ENCODE results near the gene RHBDD1. TPM values are rescaled to one million over a fixed set of nuclear protein-coding genes. Genes with fewer than 3 reads are reported as not detected.
"Not testable (repeated sequence)": the region's sequence is repeated elsewhere in the genome, so short reads cannot be mapped to it uniquely, and the experiment has no call there.

RHBDD1 gene
- polyA plus RNA-seq, 1 donor, result 30.4 TPM

DNA sequence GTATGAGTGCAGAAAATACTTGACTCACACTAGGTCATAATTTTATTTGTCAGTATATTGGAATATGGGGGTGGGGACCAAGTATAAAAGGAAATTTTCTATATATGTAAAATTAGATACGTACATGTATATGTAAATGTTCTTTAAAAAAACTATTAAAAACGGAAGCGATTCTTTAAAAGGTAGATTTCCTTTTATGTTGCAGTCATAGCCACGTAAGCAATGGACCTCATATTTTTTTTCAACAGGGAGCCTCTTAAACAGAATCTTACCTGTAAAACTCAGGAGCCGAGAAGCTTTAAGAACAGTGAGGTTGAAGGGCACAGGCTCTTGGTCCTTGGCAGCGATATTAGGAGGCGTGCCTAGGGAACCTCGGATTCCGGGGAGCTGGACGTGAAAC, 3.3 kb downstream of the RHBDD1 start:
- no peak for DNase-seq

DNA sequence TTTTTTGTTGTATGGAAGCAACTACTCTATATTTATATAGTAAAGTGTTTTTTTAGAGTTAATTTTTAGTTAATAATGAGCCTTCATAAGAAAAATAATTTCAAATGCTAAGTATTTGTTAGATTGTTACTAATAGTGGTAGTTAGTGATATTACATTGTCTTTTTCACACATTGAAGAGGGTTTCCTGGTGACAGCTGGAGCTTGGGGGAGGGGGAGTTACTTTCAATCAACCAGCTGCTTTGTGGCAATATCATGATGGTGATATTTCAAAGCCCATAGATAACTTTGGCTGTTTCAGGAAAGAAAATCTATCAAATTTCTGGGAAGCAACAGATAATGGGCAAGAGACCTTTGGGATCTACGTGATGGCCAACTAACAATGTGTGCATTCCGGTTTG, 4.1 kb downstream of the RHBDD1 start:
- DNase-seq, result no peak

DNA sequence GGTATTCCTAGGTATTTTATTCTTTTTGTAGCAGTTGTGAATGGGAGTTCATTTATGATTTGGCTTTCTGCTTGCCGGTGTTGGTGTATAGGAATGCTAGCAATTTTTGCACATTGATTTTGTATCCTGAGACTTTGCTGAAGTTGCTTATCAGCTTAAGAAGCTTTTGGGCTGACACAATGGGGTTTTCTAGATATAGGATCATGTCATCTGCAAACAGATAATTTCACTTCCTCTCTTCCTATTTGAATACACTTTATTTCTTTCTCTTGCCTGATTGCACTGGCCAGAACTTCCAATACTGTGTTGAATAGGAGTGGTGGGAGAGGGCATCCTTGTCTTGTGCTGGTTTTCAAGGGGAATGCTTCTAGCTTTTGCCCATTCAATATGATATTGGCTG, 7.1 kb downstream of the RHBDD1 start:
- not testable (repeated sequence) for DNase-seq

DNA sequence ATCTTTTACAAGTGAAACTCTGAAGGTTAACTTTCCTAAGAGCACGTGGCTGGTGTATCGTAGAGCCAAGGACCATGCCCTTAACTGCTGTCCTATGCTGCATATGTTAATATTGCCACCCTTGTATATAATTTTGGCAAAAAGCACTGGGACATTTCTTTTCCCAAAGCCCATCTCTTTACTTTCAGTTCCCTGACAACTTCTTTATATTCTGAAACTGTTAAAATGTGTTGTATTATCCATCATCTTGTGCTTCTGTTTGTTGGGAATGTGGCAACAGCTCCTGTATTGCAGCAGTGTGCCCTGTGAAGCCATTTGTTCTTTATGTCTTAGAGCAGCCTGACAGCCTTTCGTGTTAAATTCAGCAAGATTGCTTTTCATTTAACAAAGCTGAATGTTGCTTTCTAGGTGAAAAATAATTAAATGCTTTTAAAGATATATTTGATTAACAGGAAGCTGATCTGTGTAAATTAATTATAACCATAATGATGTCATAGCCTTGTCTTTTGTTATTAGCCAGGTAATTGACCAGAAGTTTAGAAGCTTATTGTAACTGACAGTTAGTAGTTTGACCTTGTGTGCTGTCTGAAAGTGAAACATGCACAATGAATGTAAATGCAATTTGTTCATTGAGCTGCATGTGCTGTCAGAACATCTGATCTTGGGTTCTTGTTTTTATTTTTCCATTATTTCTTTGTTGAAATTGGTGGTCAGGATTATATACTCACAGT, 9.7 kb downstream of the RHBDD1 start:
- DNase-seq, result no peak

DNA sequence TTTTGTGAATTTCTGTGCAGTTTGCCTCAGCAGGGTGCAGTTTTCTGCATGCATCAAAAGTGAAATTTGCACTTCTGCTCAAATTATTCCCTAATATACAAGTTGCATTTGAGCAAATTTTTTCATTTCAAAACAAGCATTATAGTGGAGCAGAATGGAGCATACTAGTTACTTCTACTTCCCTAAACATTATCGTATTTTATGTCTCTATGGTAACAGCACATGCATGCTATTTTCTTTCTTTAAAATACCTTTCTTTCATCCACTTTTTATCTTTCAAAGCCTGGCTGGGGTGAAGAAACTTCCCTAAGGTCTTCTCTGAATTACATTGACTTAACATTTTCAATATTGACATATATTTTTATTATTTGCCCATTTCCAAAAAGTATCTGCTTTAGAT, 11.2 kb downstream of the RHBDD1 start:
- no peak for DNase-seq

DNA sequence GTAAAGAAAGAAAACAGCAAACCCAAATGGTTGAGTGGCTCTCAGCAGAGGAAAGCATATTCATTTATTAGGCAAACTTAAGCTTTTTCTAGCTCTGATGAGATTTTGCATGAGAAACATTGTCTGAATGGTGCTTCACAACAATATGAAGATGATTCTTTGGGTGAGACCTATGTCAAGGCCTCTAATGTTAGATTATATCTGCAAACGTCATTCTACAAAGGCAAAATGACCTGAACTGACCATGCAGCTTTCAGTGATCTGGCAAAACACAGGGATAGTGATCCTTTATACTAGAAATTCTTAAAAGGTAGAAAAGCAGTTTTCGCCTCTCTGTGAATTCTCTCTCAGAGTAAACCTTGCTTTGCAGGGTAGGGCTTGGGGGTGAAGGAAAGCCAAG, 11.7 kb downstream of the RHBDD1 start:
- DNase-seq, result no peak

DNA sequence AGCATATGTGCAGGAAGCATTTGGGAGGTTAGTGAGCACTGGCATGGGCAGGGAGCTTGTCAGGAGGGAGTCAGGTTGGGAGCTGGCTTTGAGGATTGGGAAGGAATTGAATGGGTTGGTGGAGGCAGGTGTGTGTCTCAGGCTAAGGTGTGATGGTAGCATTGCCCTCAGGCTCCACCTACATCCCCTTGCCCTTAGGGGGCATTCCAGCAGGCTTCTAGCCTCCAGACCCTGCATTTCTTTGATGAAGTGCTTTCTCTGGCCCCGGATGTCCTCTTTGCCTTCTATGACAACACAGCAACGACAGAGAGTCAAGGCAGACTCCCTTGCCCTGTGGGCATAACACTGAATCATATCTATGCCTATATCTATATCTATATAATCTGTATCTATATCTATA, 13.5 kb downstream of the RHBDD1 start:
- no peak for DNase-seq

DNA sequence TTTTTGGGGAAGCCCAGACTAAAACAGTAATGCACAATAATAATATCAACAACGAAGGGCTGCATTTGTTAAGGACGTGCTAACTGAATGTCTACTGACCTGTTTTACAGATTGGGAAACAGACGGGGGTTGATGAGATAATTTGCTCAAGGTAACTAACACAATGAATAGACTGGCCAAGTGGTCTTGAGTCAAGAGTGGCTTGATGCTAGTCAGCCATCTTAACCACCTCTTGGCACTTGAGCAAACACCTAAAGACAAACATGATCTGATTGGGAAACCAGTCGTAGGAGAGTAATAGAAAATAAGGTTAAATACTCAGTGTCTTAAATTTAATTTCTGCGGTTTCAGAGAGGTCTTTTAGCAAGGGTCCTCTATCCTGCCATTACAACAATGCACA, 14.2 kb downstream of the RHBDD1 start:
- no peak for DNase-seq

DNA sequence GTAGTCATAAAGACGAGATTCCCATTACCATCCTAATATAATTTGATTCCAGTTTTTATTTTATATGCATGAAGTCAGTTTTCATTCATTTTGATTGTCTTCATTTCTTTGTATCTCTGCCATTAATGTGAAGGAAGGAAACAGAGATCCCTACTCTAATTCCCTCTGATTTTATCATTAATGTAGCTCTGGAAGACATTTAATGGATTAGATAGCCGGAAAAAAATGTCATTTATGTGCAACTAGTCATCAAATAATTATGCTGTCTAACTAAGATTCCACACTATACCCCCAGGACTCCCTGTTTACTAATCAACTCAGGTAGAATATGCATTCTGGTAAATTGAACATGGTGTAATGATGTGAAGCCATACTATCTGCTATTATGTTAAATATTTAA, 19.9 kb downstream of the RHBDD1 start:
- DNase-seq, result no peak

DNA sequence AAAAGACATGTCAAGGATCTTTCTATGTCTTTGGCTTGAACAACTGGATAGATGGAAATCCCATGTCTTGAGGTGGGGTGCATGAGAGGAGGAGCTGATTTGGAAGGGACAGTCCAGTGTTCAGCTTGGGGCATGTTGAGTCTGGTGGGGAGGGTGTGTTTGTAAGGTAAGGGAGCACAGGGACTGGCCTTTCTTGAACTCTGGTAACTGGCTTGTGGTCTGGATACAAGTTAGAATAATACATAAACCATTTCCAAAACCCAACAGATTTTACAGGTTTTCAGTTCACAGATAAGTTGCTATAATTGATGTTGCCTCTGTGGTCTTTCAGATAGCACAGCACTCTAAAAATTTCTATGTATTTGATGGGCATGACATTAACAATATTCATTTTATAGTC, 24.2 kb downstream of the RHBDD1 start:
- no peak for DNase-seq

DNA sequence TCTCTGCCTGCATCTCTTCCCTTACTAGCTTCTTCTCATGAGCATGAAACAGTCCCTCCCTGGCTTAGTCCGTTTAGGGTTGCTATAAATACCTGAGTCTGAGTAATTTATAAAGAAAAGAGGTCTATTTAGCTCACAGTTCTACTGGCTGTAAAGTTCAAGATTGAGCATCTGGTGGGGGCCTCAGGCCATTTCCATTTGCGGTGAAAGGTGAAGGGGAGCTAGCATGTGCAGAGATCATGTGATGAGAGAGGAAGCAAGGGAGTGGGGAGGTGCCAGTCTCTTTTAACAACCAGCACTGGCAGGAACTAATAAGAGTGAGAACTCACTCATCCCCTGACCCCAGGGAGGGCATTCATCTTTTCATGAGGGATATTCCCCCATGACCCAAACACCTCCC, 26.8 kb downstream of the RHBDD1 start:
- no peak for DNase-seq

DNA sequence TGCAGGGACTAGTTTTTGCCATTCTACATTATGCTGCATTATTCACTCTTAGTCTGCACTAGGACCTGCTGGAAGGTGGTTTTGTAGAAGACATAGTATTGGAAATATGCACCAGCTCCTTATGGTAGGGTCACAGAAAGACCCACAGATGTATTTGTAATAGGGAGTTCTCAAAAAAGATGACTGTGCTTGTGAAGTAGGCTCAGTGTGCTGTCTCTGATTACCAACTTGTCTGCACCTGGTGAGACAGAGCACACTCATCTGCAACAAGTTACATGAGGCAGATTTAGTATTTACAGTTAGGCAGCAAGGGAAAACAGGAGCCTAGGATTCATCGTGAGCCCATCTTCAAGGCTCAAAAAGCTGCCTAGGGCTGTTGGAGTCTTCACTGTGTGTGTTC, 29.4 kb downstream of the RHBDD1 start:
- DNase-seq, result no peak

DNA sequence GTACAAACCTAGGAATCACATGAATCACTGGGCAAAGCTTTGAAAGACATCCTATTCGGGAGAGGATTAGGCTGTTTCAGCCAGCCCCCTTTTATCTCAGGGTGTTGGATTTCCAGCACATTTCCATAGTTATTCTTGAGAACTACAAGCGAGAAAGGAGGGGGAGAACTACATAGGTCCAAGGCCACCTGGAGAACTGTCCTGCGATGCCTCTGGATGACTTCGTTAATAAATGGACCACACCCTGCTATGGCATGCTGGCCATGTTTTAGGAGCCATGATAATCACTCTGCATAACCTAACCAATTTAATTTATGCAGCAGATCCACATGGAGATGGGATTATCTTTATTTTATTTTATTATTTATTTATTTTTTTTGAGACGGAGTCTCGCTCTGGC, 29.9 kb downstream of the RHBDD1 start:
- no peak for DNase-seq

DNA sequence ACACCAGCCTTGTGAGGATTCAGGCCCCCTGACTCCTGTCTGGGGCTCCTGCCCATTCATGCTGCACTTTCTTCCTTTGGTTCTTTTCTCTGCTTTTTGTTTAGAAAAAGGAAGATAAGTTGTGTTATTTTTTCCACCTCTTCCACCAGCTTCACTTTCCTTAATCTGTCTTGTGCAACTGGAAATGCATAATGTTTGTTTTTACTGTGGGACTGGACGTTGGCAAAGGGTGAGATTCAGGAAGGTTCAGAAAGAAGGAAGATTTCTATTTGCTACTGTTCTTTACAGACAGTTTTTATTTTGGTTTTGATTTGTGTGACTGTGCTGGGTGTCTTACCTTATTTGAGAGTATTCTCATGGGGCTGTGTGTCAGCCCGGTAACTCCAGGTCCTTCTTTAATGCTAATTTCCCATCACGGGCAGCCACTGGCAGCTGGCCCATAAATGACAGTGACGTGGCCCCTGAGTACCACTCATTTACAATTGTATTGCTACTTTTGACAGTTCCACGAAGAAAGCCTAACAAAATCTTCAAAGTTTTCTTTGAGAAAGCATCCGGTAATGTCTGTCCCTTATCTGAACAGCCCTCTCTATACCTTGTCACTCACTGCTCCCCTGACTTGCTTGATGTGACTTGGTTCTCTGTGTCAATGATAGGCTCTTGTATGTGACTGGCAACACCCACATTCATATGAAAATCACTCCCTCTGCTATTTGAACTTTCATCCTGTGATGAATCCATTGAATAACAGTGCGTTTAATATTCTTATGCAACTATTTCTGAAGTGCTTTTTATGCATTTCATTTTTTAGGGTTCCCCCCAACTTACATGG, 32.7 kb downstream of the RHBDD1 start:
- DNase-seq, result no peak

DNA sequence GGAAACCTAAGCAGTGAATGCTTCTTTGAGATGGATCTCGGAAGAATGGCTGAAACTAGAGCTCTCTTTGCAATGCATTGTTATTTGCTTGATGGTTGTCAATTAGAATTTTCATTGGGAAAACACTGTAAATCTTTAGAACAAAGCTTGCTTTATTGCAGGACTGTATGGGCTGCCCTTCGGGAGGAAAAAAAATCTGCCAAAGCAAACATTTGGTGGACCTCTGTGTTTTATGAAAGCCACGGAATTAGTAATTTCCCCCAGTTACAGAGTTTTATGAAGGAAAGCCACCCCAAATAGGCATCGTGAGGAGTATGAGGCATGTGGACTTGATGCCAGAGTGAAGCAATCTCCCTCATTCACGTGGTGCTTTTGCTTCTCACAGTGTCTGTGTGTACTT, 33.5 kb downstream of the RHBDD1 start:
- DNase-seq, result no peak

DNA sequence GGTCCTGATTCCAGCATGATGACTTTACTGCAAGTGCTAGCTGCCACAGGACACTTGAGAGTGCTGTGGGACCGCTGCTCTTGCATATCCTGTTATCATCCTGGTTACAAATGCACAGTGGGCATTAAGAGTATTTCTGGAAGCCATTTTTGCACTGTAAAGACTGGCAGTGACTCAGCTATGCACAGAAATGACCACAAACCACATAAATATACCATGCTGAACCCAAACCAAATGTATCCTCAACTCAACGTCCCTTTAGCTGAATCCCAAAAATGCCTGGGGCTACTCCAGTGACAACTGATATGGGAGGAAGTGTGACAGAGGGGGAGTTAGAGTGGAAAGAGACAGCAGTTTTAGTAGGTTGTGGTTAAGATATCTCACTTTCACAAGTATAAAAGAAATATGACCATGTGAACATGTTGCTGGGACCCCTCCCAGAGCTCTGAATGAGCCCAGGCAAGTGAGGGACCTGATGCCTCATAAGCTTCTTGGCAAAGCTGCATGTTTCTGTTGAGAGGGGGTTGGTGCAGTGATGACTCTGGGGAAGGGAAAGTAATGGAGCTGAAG, 37.3 kb downstream of the RHBDD1 start:
- no peak for DNase-seq

DNA sequence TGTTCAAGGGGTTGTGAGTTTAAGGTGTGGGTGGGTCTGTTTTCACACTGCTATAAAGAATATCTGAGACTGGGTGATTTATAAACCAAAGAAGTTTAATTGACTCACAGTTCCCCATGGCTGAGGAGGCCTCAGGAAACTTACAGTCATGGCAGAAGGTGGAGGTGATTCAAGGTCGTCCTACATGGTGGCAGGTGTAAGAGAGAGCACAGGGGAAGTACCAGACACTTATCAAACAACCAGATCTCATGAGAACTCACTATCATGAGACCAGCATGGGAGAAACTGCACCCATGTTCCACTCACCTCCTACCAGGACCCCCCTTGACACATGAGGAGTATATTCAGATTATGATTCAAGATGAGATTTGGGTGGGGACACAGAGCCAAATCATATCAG, 38.0 kb downstream of the RHBDD1 start:
- no peak for DNase-seq

DNA sequence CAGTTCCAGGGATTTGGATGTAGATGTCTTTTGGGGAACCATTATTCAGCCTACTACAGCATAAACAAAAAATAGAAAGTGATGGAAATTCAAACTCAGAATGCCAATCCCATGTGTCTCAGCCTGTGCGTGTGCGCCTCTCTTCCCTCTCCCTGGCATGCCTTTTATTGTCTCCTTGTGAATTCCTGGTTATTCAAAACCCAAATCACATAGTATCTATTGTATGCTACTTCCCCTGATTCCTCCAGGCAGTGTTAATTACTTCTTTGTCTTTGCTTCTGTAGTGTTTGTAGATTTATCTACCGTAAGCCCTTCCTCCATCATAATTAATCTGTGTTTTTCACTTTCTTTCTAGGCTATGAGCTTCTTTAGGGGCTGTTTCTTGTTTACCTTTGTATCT, 38.9 kb downstream of the RHBDD1 start:
- no peak for DNase-seq

DNA sequence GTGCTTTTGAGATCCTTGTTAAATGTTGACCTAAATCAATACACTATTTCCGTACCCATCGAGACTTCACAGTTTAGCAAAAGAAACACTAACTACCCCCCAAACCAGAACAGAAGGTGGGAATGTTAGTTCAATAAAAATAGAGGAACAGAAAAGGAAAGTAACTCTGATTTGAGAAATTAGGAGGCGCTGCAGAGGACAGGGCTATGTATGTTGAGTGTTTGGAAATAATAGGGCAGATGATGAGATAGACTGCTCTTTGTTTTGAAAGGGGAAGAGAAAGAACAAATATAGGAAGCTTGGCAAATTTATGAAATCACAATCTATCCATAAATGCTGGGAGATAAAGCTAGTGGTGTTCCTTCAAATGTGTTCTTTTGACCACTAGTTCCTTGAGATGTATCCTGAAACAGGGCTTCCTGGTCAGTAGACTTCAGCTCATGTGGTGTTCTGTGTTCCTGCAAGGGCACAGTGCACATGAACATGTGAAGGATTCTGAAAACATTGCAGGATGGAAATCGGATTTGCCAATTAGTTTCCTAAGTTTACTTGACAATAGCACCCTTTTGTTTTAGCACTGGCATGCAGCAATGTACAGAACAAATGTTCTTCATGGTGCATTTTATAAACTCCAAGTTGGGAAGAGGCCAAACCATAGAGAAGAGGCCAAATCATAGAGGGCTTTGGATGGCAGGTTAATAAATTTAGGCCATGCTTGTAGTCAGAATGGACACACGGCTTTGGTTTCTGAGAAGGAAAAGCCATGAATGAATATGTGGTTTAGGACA, 39.8 kb downstream of the RHBDD1 start:
- DNase-seq, result no peak

DNA sequence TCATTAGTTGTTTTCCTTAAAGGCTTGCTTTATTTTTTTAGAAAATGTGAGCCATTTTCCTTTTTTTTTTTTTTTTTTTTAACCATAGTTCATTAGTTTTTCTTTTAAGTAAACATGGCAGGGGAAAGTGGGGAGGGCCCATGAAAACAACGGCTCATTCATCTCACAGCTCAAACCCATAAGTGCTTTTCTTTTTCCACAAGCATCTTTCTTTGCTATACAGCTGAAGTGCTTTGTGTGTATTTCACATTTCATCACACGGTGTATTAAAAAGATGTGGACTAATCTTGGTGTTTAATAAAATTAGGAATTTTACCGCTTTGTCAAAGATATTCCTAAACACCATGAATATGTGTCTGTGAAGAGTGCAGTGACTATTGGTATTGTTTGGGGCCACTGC, 41.6 kb downstream of the RHBDD1 start:
- no peak for DNase-seq

DNA sequence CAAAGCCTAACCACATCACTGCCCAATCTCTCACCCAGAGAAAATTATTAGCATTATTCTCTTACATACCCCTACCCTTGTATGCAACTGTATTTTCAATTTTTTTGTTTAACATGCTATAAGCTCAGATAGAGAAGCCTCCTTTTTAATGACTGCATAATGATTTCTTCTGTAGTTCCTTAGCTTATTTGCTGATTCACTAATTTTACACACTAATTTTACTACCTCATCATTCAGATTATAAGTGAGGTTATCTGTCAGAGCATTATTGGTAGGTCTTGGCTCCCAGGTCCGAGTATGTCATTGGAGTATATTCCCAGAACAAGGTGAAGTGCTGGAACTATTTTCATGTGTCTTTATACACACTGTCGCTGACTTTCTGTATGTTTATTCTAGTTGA, 45.4 kb downstream of the RHBDD1 start:
- no peak for DNase-seq

DNA sequence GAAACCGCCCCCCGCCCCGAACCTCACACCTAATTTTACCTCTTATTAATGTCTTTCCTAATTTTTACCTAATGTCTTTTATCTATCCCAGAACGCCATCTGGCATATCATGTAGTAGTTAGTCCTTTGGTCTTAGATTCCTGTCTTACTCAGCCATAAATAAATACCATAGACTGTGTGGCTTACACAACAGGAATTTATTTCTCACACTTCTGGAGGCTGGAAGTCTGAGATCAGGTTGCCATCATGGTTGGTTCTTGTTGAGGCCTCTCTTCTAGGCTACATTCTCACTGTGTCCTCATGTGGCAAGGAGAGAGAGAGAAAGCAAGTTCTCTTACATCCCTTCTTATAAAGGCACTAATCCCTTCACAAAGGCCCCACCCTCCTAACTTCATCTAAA, 46.8 kb downstream of the RHBDD1 start:
- no peak for DNase-seq

DNA sequence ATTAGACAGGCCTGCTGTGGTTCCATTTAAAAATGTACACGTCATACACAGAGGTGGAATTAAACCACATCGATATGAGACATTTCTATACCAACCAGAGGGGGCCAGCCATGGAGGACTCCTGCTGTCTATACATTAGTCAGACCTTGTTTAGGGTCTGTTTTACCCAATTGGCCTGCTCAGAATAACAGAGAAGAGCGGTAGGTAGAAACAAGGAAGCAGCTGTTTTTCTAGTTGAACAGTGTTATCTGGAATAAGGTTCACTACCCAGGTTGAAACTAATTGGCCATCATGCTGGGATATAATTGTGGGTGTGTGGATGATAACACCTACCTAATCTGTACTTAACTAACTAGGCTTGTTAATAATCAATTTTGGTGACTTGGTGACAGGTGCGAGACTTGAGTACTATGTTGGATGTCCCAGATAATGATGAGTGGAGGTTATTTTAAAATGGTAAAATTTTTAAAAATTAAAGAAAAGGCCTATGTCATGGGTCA, 47.5 kb downstream of the RHBDD1 start:
- DNase-seq, result no peak

All from left kidney (tissue), 2 donors.